ENCODE results near the gene RALGPS1. TPM values are rescaled to one million over a fixed set of nuclear protein-coding genes. Genes with fewer than 3 reads are reported as not detected.

Gene RALGPS1
- total RNA-seq, 4 donors from 2014 or later: 4.7 to 18.1 (median 5.0) TPM

DNA sequence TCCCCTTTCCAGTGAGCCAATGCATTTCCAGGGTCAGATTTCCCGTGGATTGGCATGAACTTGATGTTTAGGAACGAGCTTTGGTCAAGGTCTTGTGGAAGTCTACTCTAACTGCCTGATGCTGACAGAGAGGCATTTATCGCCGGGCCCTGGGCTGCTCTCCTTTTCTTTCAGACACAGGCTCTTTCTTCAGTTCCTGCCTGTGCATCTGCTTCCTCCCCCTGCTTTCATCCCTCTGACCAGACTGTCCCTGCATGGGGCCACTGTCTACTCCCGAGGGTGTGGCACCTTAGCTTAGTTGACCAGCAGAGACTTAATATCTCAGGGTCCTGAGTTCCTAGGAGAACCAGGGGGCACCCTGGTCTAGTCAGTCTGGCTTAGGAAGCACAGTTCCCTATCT is 41.2 kb downstream of the RALGPS1 start:
- TF ChIP-seq, protein P1, sequence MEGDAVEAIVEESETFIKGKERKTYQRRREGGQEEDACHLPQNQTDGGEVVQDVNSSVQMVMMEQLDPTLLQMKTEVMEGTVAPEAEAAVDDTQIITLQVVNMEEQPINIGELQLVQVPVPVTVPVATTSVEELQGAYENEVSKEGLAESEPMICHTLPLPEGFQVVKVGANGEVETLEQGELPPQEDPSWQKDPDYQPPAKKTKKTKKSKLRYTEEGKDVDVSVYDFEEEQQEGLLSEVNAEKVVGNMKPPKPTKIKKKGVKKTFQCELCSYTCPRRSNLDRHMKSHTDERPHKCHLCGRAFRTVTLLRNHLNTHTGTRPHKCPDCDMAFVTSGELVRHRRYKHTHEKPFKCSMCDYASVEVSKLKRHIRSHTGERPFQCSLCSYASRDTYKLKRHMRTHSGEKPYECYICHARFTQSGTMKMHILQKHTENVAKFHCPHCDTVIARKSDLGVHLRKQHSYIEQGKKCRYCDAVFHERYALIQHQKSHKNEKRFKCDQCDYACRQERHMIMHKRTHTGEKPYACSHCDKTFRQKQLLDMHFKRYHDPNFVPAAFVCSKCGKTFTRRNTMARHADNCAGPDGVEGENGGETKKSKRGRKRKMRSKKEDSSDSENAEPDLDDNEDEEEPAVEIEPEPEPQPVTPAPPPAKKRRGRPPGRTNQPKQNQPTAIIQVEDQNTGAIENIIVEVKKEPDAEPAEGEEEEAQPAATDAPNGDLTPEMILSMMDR (IDR thresholded peaks at IDR 0.05; ENCODE audit: low read depth): no peak

DNA sequence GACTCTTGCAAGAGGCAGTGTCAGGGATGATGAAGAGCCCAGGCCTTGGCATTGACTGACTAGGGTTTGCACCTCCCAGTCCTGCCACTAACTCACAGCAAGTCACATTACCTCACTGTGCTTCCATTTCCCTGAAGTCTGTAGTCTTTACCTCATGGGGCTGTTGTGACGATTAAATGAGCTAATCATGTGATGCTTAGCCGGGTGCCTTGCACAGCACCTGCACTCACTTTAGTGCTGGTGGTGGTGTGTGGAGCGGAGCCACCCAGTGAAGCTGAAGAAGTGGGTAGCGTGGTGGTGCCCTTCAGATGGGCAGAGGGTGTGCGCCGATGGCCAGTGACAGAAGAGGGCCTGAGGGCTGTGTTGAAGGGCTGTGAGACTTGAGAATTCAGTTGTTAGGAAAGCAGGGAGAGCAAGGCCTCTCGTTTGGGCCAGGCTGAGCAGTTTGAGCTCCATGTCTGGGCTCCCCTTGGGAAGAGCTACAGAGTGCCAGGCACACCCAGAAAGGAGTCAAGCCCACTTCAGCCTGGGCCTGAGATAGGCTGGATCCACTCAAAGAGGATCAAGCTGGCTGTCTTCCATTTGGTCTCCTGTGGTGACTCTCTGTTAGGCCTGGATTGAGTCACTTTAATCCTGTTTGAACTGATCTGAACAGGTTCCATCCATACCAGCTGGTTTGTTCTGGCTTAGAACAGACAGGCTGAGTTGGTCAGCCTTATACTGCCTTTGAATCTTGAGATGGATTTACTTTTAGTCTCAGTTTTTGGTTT is 42.5 kb downstream of the RALGPS1 start:
- TF ChIP-seq, protein P1 (IDR thresholded peaks at IDR 0.05; ENCODE audit: low read depth): no peak

DNA sequence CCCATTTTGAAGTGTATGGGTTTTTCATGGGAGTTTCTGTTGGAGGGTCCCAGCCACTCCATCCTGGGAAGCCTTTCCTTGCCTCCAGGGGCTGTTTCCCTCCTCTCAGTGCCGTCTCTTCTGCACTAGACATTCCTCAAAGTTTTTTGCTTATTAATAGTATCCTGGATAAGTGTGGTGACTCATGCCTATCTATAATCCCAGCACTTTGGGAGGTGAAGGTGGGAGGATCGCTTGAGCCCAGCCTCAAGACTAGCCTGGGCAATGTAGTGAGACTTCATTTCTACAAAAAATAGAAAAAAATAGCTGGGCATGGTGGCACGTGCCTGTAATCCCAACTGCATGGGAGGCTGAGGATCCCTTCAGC is 43.1 kb downstream of the RALGPS1 start:
- TF ChIP-seq, protein P1 (IDR thresholded peaks at IDR 0.05; ENCODE audit: low read depth): no peak

DNA sequence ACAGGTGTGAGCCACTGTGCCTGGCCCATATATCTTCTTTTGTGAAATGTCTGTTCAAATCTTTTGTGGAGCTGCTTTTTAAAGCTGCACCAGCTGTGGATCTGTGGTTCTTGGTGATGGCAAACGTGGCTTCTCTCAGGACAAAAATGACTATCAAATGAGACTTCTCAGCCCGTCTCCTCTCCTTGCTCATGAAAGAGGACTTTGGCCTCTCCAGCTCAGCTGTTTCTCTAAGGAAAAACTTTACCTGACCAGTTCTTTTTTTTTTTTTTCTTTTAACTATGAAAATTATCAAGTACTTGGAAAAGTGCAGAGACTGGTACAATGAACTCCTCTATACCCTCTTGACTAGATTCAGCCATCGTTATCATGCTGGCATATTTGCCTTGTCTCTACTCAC is 44.8 kb downstream of the RALGPS1 start:
- TF ChIP-seq, protein P1 (IDR thresholded peaks at IDR 0.05; ENCODE audit: low read depth): no peak

DNA sequence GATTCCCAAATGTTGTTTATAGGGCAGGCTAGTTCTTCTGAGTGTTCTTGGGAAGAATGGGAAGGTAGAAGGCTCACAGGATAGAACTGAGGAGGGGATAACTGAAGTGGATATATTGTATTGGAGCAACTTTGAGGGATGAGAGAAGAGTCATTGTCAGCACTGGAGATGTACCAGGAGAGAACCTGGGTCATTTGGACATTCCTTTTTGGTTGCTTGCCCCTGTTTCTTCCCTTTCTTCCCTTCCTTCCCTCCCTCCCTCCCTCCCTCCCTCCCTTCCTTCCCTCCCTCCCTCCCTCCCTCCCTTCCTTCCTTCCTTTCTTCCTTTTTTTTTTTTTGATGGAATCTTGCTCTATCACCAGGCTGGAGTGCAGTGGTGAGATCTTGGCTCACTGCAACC is 45.3 kb downstream of the RALGPS1 start:
- TF ChIP-seq, protein P1 (IDR thresholded peaks at IDR 0.05; ENCODE audit: low read depth): no peak

DNA sequence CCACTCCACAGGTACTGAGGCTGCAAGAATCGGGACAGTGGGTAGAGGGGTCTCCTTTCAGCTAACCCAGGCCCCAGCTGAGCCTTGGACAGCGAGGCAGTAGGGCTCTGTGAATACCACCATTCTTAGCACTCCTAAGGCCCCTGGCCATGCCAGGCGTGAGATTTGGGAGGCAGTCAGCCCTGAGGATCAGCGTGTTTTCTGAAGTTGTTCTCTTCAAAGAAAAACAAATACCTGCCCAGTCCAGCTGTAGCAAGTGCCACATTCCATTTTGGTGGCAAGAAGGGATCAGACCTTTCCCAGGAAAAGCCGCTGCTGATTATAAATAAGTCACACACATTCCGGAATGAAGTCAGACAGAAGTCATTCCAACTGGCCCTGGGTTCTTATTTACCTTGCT is 47.8 kb downstream of the RALGPS1 start:
- TF ChIP-seq, protein P1 (IDR thresholded peaks at IDR 0.05; ENCODE audit: low read depth): no peak

DNA sequence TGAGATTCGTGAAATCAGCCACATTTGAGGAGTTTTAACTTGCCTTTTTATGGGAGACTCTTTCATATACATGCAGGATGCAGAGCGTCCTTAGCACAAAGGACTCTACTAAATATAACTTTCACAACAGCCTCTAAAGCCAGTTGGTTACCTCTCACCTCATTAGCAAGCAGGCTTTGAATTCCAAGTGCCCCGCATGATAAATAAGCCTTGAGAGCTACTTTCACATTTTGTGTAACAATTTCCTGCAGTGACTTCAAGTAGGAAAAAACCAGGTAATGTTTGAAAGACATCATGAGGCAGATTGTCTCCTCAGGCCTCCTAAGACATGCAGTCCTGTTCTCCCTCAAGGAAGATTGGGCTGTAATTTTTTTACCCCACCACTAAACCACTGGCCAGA is 50.5 kb downstream of the RALGPS1 start:
- TF ChIP-seq, protein P1 (IDR thresholded peaks at IDR 0.05; ENCODE audit: low read depth): no peak

Data from subcutaneous adipose tissue (tissue), 4 donors.